ENCODE data around the gene GPC6.

The GPC6 gene

GRCh38 chr13:94028234-94028633 lies 801.6 kb downstream of the GPC6 start (continued):
- TF ChIP-seq ZNF704 (tag by site-specific recombination; IDR thresholded peaks at IDR 0.05), result no peak

GRCh38 chr13:94028650-94029049 lies 802.0 kb downstream of the GPC6 start:
- TF ChIP-seq YY2 (tag by site-specific recombination; IDR thresholded peaks at IDR 0.05), result no peak
- TF ChIP-seq REPIN1 (tag by site-specific recombination; IDR thresholded peaks at IDR 0.05; ENCODE audit: low read depth), result no peak
- no peak for TF ChIP-seq ZSCAN4 (tag by site-specific recombination; IDR thresholded peaks at IDR 0.05)
- ChIA-PET POLR2A (no interaction called here), CTCF (interaction anchor here (0.7 kb wide), 1 partner anchor 164 kb away, joined by 3 read pairs; no protein-coding TSS in a partner anchor)

GRCh38 chr13:94030415-94031119 lies 804.0 kb downstream of the GPC6 start:
- H3K27ac ChIP-seq (ENCODE audit: extremely low read depth, low read depth, low read length), result no peak overlapping the region
- no peak overlapping the region for H3K4me3 ChIP-seq (ENCODE audit: low read depth, low read length)
- TF ChIP-seq ZSCAN4 (tag by site-specific recombination; IDR thresholded peaks at IDR 0.05) (peak; percentile 73), ZNF19 (tag by site-specific recombination; IDR thresholded peaks at IDR 0.05; ENCODE audit: low read depth) (no peak)
- ChIA-PET POLR2A (no interaction called here), CTCF (no interaction called here)
- H3K36me3 ChIP-seq (ENCODE audit: control insufficient read depth in 2 of 2, insufficient read depth in 1 of 2, low read length in 2 of 2), result no peaks in the 10 kb centered on the region
- H3K9me3 ChIP-seq (ENCODE audit: control insufficient read depth, insufficient read depth, low read depth, low read length), result no peaks in the 10 kb centered on the region
- H3K4me1 ChIP-seq (ENCODE audit: control insufficient read depth, insufficient read depth, low read length), result no peaks in the 10 kb centered on the region

More at GRCh38 chr13:94028650-94029049, 802.0 kb downstream of the GPC6 start:
- Histone ChIP-seq H3K9me3 (ENCODE audit: control insufficient read depth, insufficient read depth, low read depth, low read length) (no peaks in the 10 kb centered on the region), H3K4me3 (ENCODE audit: low read depth, low read length) (no peak overlapping the region), H3K4me1 (ENCODE audit: control insufficient read depth, insufficient read depth, low read length) (no peaks in the 10 kb centered on the region), H3K27ac (ENCODE audit: extremely low read depth, low read depth, low read length) (no peak overlapping the region), H3K36me3 (ENCODE audit: control insufficient read depth in 2 of 2, insufficient read depth in 1 of 2, low read length in 2 of 2) (no peaks in the 10 kb centered on the region)

- Histone ChIP-seq H3K9me3 (ENCODE audit: control insufficient read depth, insufficient read depth, low read depth, low read length) (no peaks in the 10 kb centered on the region), H3K27ac (ENCODE audit: extremely low read depth, low read depth, low read length) (no peak overlapping the region), H3K4me3 (ENCODE audit: low read depth, low read length) (no peak overlapping the region), H3K4me1 (ENCODE audit: control insufficient read depth, insufficient read depth, low read length) (no peaks in the 10 kb centered on the region), H3K36me3 (ENCODE audit: control insufficient read depth in 2 of 2, insufficient read depth in 1 of 2, low read length in 2 of 2) (no peaks in the 10 kb centered on the region)
- CTCF ChIA-PET, result no interaction called here
- POLR2A ChIA-PET, result no interaction called here
- TF ChIP-seq BCL11A (tag by site-specific recombination; IDR thresholded peaks at IDR 0.05; ENCODE audit: low read depth) (no peak), ZNF362 (tag by site-specific recombination; IDR thresholded peaks at IDR 0.05) (no peak), ZNF132 (tag by site-specific recombination; IDR thresholded peaks at IDR 0.05; ENCODE audit: borderline replicate concordance) (no peak), ZNF239 (tag by site-specific recombination; IDR thresholded peaks at IDR 0.05) (no peak)
Measured at GRCh38 chr13:94031609-94032008, 805.0 kb downstream of the GPC6 start.

GRCh38 chr13:94033098-94033497 lies 806.5 kb downstream of the GPC6 start:
- CTCF ChIA-PET, result no interaction called here
- H3K4me3 ChIP-seq (ENCODE audit: low read depth, low read length), result no peak overlapping the region

More at GRCh38 chr13:94033098-94033497, 806.5 kb downstream of the GPC6 start:
- Histone ChIP-seq H3K27ac (ENCODE audit: extremely low read depth, low read depth, low read length) (no peak overlapping the region), H3K9me3 (ENCODE audit: control insufficient read depth, insufficient read depth, low read depth, low read length) (no peaks in the 10 kb centered on the region), H3K36me3 (ENCODE audit: control insufficient read depth in 2 of 2, insufficient read depth in 1 of 2, low read length in 2 of 2) (no peaks in the 10 kb centered on the region), H3K4me1 (ENCODE audit: control insufficient read depth, insufficient read depth, low read length) (no peaks in the 10 kb centered on the region)
- TF ChIP-seq ZNF48 (tag by site-specific recombination; IDR thresholded peaks at IDR 0.05) (no peak), HOXA7 (CRISPR knock-in tag; IDR thresholded peaks at IDR 0.05; ENCODE audit: borderline replicate concordance) (no peak), ZNF585B (tag by site-specific recombination; IDR thresholded peaks at IDR 0.05) (no peak), ZSCAN23 (tag by site-specific recombination; IDR thresholded peaks at IDR 0.05) (no peak), RBAK (tag by site-specific recombination; IDR thresholded peaks at IDR 0.05) (no peak), ZNF341 (tag by site-specific recombination; IDR thresholded peaks at IDR 0.05; ENCODE audit: low read depth) (no peak), ZNF112 (tag by site-specific recombination; IDR thresholded peaks at IDR 0.05) (no peak)
- POLR2A ChIA-PET, result no interaction called here
